Skeletal muscle satellite cell (primary cell): ENCODE measurements around the gene POLR2E. TPM values are rescaled to one million over a fixed set of nuclear protein-coding genes. Genes with fewer than 3 reads are reported as not detected.

Source experiments
- H3K27me3 ChIP-seq: 2 replicates; pipeline ENCODE4 v1.7.0; 2013; ENCODE audit warnings: low read length; ENCODE audit not compliant: control insufficient read depth, insufficient read depth
- H3K36me3 ChIP-seq: 2 replicates; pipeline ENCODE4 v1.7.0; 2013; ENCODE audit warnings: mild to moderate bottlenecking, control low read depth, low read length; ENCODE audit not compliant: insufficient read depth
- H3K4me1 ChIP-seq: 2 replicates; pipeline ENCODE4 v1.7.0; 2013; ENCODE audit warnings: low read length; ENCODE audit not compliant: control insufficient read depth, insufficient read depth
- H3K4me2 ChIP-seq: 2 replicates; pipeline ENCODE4 v1.7.0; 2013; ENCODE audit warnings: mild to moderate bottlenecking, low read length
- H3K4me3 ChIP-seq: 2 replicates; pipeline ENCODE4 v1.7.0; 2013; ENCODE audit warnings: low read length
- H3K9ac ChIP-seq: 2 replicates; pipeline ENCODE4 v1.7.0; 2013; ENCODE audit warnings: mild to moderate bottlenecking, low read depth, low read length, moderate library complexity
- H3K9me3 ChIP-seq: replicated peaks from 2 replicates; pipeline ENCODE4 v1.7.0; 2013; ENCODE audit warnings: mild to moderate bottlenecking, control low read depth, low read length
- total RNA-seq: library from RNA; depleted of rRNA; stranded (reverse); fragments of >200 nt; gene quantifications from 2 replicates; pipeline ENCODE4 v1.2.3, GENCODE V29; 2012; rRNA removed

The POLR2E gene
- 102 and 112 TPM in 2 replicates for total RNA-seq

DNA sequence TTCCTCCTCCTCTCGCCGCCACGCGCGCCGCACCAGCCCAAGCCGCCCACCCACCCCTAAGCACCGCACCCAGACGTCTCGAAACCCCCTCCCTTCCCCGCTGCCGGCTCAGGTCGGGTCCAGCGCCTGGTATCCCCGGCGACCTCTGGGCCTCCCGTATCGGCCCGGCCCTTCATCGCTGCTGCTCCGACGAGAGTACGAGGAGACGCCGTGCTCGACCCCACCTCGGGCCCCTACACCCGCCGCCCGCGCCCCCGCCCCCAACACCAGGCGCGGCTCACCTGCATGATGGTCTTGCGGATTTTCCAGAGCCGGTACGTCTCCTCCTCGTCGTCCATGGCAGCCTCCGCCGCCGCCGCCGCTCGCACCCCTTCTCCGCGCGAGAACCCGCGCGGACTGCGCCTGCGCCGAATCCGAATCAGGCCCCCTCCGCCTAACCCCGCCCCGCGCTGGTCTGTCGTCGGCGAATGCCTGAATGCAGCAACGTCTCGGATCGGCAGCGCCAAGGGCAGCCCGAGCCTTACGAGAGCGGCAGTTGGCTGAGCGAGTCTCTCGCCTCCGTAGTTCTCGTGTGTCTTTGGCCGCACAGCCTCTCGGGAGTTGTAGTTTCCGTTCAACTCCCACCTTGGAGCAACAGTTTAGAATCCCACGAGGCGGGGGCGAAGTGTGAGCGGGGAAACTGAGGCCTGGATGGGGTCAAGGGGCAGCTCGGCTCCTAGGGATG lies at the start of gene POLR2E:
POLR2E (minus strand) TSS at position 398 of the 724 bp plus-strand sequence; CDS start at position 338, 60 bp downstream.
- Histone ChIP-seq H3K9me3 (no peaks in the 10 kb centered on the region), H3K4me2 (peak within 1 kb of the TSS; percentile 87), H3K4me1 (peaks cover 33% of the 10 kb centered on the region), H3K9ac (peak within 1 kb of the TSS; percentile 88), H3K27me3 (no peaks in the 10 kb centered on the region), H3K4me3 (peak within 1 kb of the TSS; percentile 93), H3K36me3 (peaks cover 12% of the 10 kb centered on the region)

GRCh38 chr19:1144741-1145140 lies 49.6 kb upstream of the POLR2E start:
- Histone ChIP-seq H3K36me3 (peaks cover 45% of the 10 kb centered on the region), H3K9me3 (no peaks in the 10 kb centered on the region), H3K9ac (no peak overlapping the region), H3K4me1 (no peaks in the 10 kb centered on the region), H3K27me3 (no peaks in the 10 kb centered on the region), H3K4me2 (no peak overlapping the region), H3K4me3 (no peak overlapping the region)

DNA sequence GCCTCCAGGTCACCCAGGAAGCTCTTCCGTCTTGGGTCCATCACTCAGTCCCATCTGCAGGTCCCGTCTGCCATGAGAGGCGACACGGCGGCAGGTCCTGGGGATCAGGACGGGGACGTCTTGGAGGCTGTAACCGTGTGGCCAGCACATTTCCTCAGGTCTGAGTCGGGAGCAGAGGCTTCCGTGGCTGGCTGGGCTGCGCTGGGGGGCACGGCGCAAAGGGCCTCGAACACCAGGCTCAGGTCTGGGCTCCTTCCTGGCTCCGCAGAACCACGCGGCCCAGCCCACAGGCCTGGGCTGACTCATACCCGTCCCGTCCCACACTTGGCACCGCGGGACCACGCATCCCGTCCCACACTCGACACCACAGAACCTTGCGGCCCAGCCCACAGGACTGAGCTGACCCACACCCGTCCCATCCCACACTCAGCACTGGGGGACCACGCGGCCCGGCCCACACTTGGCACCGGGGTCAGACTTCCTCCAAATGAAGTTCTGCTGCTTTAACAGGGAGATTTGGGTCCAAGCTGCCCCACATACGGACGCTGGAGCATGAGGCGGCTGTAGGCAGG lies 48.7 kb upstream of the POLR2E start:
- Histone ChIP-seq H3K4me3 (no peak overlapping the region), H3K27me3 (no peaks in the 10 kb centered on the region), H3K9me3 (no peaks in the 10 kb centered on the region), H3K36me3 (peaks cover 40% of the 10 kb centered on the region), H3K4me1 (no peaks in the 10 kb centered on the region), H3K4me2 (no peak overlapping the region), H3K9ac (no peak overlapping the region)

DNA sequence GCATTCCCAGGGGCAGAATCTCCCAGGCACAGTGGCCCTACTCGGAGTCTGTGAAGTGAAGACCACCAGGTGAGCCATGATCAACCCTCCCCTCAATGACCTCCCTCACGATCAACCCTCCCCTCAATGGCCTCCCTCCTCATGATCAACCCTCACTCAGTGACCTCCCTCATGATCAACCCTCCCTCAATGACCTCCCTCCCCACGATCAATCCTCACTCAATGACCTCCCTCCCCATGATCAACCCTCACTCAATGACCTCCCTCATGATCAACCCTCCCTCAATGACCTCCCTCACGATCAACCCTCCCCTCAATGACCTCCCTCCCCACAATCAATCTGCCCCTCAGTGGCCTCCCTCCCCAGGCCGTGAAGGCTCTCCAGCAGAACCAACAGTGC lies 46.8 kb upstream of the POLR2E start:
- no peak overlapping the region for H3K9ac ChIP-seq
- H3K4me1 ChIP-seq = no peaks in the 10 kb centered on the region
- no peaks in the 10 kb centered on the region for H3K9me3 ChIP-seq
- H3K36me3 ChIP-seq = peaks cover 37% of the 10 kb centered on the region
- H3K4me2 ChIP-seq = no peak overlapping the region
- H3K27me3 ChIP-seq = no peaks in the 10 kb centered on the region
- no peak overlapping the region for H3K4me3 ChIP-seq

DNA sequence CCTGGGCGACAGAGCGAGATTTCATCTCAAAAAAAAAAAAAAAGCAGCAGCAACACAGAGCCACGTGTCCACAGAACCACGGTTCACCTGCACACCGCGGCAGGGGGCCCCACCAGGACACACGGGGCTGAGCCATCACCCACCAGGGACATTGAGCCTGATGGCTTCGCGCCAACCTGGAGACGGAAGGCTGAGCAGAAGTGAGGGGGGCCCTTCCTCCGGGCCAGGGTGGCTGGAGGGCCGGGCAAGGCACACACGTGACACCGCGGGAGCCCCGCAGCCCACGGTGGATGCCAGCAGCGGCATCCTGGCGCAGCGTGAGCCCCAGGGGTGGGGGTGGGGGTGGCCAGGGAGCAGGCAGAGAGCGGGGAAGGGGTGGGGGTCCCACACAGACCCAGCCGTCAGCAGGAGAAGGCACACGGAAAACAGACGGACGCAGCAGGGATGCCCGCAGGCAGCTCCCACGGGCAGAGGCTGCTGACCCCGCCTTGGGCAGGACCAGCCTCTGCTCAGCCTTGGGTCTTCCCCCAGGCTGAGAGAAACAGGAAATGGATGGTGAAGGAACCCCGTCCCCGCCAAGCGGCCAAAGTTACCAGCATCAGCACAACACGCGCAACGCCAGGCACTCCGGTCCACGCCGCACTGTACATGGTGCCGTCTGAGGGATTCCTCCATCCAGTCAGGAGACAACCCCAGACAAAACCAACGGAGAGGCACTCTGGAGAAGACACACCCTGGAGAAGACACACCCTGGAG lies 45.3 kb upstream of the POLR2E start:
- Histone ChIP-seq H3K4me3 (no peak overlapping the region), H3K4me2 (no peak overlapping the region), H3K36me3 (peaks cover 30% of the 10 kb centered on the region), H3K9me3 (no peaks in the 10 kb centered on the region), H3K9ac (no peak overlapping the region), H3K27me3 (no peaks in the 10 kb centered on the region), H3K4me1 (no peaks in the 10 kb centered on the region)

DNA sequence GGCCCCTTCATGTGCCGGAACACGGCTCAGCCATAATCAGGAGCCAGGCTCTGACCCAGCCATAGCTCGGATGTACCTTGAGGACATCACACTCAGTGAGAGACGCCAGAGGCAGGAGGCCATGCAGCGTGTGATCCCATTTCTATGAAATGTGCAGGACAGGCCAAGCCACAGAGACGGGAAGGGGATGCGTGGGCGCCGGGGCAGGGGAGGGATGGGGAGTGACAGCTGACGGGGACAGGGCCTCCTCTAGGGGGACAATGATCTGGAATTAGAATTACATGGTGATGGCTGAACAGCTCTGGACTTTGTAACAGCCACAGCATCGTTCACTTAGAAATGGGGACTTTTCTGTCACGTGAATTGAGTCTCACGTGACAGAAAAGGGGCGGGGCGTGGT lies 44.0 kb upstream of the POLR2E start:
- H3K4me2 ChIP-seq = no peak overlapping the region
- no peak overlapping the region for H3K4me3 ChIP-seq
- peaks cover 3% of the 10 kb centered on the region for H3K4me1 ChIP-seq
- no peaks in the 10 kb centered on the region for H3K27me3 ChIP-seq
- H3K36me3 ChIP-seq = peaks cover 25% of the 10 kb centered on the region
- H3K9me3 ChIP-seq = no peaks in the 10 kb centered on the region
- no peak overlapping the region for H3K9ac ChIP-seq

DNA sequence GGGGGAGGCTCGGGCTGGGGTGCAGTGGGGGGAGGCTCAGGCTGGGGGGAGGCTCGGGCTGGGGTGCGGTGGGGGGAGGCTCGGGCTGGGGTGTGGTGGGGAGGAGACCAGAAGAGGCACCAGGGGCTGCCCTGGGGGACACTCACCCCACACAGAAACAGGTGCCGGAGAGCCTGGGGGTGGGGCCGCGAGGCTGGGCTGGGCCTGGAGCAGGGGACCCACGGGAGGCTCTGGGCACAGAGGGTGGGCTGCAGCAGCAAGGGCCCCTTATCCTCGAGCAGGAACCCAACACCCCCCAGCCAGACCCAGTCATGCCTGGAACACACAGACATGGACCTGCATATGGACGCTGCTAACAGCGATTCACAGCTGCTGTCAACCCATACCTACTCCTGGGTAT lies 42.9 kb upstream of the POLR2E start:
- peaks cover 19% of the 10 kb centered on the region for H3K36me3 ChIP-seq
- H3K27me3 ChIP-seq = no peaks in the 10 kb centered on the region
- peaks cover 8% of the 10 kb centered on the region for H3K4me1 ChIP-seq
- H3K9me3 ChIP-seq = no peaks in the 10 kb centered on the region
- H3K4me2 ChIP-seq = no peak overlapping the region
- H3K4me3 ChIP-seq = no peak overlapping the region
- H3K9ac ChIP-seq = no peak overlapping the region

DNA sequence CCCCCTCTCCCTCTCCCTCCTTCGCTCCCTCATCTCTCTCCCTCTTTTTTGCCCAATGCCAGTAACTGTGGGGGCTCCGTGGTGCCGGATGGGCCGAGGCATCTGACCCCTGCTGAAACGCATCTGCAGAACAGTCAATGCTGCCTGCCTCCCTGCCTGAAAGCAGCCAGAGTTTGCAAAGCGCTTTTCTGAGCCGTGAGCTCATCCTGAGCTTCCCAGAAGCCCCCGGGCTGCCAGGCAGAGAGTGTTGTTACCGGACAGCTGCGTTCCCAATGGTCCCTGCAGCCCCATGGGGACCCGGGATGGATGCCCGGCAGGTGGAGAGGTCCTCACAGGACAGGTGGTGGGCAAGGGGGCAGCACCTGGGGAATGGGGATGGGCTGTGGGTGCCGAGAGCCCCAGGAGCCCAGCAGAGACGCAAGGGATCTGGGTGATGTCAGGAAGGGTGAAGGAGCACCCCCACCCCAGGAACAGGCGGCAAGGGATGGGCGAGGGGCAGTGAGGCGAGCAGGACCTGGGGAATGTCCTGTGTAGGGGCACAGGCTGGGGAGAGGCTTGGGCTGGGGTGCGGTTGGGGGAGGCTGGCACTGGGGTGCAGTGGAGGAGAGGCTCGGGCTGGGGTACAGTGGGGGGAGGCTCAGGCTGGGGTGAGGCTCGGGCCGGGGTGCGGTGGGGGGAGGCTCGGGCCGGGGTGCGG lies 41.6 kb upstream of the POLR2E start:
- Histone ChIP-seq H3K4me2 (no peak overlapping the region), H3K36me3 (peaks cover 14% of the 10 kb centered on the region), H3K9me3 (no peaks in the 10 kb centered on the region), H3K27me3 (no peaks in the 10 kb centered on the region), H3K9ac (no peak overlapping the region), H3K4me1 (peaks cover 18% of the 10 kb centered on the region), H3K4me3 (no peak overlapping the region)

DNA sequence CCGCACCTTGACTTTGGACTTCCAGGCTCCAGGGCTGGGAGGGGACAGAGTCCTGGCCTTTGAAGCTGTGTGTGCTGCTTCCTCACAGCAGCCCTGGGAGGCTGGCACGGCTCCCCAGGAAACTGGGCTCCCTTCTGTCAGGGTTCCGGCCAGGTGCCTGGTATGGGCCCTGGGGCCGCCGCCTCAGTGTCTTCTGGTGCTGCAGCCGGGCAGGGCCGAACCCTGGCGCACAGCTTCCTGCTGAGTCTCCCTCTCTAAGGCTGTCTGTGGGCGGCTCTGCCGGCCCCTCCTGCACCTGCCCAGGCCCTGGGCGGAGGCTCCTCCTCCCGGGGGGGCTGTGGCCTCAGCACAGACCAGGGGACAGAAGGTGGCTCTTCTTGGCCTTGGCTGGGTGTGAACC lies 41.0 kb upstream of the POLR2E start:
- H3K4me1 ChIP-seq = peaks cover 18% of the 10 kb centered on the region
- H3K9ac ChIP-seq = no peak overlapping the region
- no peaks in the 10 kb centered on the region for H3K9me3 ChIP-seq
- H3K27me3 ChIP-seq = no peaks in the 10 kb centered on the region
- peaks cover 14% of the 10 kb centered on the region for H3K36me3 ChIP-seq
- no peak overlapping the region for H3K4me3 ChIP-seq
- H3K4me2 ChIP-seq = no peak overlapping the region

DNA sequence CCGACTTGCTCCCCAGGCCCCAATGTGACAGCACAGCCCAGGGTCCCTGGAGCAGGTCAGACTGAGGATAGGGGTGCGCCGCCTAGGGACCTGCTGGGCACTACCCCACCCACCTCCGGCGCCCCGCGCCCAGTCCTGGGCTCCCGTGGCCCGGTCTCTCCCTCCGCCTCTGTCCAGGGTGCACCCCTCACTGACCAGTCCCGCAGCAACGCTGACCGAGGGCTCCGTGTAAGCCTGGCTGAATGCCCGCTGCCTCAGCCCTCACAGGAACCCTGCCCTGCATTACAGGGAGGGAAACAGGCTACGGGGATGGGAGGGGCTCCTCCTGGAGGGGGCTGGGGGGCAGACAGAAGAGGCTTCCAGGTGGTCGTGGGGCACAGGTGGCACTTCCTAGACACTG lies 40.3 kb upstream of the POLR2E start:
- Histone ChIP-seq H3K4me1 (peaks cover 25% of the 10 kb centered on the region), H3K9ac (no peak overlapping the region)

DNA sequence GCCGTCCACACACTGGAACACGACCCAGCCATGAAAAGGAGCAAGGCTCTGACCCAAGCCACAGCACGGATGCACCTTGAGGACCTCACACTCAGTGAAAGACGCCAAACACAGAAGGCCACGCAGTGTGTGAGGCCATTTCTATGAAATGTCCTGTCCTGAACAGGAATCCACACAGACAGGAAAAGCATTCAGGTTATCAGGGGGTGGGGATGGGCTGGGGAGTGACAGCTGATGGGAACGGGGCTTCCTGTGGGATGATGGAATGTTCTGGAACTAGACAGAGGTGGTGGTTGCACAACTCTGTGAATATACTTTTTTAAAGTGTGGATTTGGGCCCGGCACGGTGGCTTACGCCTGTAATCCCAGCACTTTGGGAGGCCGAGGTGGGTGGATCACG lies 39.3 kb upstream of the POLR2E start:
- H3K4me3 ChIP-seq = no peak overlapping the region
- H3K4me1 ChIP-seq = peaks cover 34% of the 10 kb centered on the region
- peaks cover 21% of the 10 kb centered on the region for H3K36me3 ChIP-seq

More for the DNA sequence above, 40.3 kb upstream of the POLR2E start:
- H3K4me2 ChIP-seq = no peak overlapping the region
- no peaks in the 10 kb centered on the region for H3K9me3 ChIP-seq
- no peaks in the 10 kb centered on the region for H3K27me3 ChIP-seq
- H3K36me3 ChIP-seq = peaks cover 15% of the 10 kb centered on the region
- H3K4me3 ChIP-seq = no peak overlapping the region

More for the DNA sequence above, 39.3 kb upstream of the POLR2E start:
- H3K9ac ChIP-seq = no peak overlapping the region
- H3K9me3 ChIP-seq = no peaks in the 10 kb centered on the region
- H3K4me2 ChIP-seq = no peak overlapping the region
- H3K27me3 ChIP-seq = no peaks in the 10 kb centered on the region
